Activated CD8-positive, alpha-beta memory T cell treated with anti-CD3 and anti-CD28 coated beads for 48 hours (primary cell): Measurements from ENCODE around the gene SFXN3.

Source experiments
- DNase-seq, 3 experiments: peaks; one replicate each; pipeline ENCODE4 v3.0.0-alpha.2; 2020; ENCODE audit warnings: low read depth in 2 of 3, low spot score in 2 of 3

Gene SFXN3

DNA sequence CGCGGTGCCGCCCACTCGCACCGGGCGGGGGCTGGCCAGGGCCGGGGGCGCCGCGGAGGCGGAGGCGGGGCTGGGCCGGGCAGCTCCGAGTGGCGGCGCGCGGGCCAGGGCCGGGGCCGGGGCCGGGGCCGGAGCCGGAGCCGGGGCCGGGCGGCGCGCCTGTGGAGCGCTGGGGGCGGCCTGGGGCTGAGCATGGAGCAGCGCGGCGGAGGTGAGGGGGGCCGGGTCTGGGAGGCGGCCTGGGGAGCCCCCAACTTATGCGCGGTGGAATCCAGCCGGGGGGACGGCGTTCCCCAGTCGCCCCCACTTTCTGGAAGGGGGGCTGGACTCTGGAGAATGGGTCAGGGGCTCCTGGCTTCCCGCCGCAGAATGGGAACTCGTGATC lies 31.3 kb upstream of the SFXN3 start, which contains the start of gene LZTS2:
Gene LZTS2, plus strand, starts transcription at position 67 of the 385 bp plus-strand sequence. CDS start 2,731 bp downstream, outside the sequence.
- no peak for DNase-seq

DNA sequence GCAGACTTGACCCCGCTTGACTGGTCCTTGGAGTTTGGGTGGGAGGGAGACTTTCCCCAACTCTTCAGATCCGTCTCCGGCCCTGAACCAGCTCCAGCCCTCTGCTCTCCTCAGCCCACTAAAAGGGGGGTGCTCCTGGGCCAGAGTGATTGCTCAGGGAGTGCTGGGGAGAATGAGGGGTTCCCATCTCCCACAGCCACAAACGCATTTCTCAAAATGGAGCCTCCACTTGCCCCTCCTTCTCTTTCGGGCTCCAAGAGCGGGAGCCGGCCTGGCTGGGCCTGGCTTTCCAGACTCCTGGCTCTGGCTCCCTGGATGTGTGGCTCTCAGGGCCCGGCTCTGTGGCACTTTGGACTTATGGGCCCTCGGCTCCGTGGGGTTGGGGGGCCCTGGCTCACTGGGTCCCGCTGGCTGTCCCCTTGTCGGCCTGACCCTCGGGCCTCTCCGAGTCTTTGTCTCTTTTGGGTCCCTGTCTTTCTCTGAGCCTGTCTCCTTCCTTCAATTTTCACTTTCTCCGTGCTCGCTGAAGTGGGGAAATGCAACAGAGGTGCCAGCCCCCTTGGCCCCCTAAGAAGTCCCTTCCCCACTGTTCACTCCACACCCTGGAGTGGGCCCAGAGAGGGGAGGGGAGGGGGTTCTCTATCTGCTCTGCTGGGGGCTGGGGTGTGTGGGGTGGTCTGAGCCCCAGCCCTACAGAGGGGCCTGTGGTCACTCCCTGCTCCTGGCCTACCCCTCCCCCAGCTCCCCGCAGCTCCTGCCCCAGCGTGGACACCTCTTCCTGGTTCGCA lies 30.7 kb upstream of the SFXN3 start:
- DNase-seq, result no peak

DNA sequence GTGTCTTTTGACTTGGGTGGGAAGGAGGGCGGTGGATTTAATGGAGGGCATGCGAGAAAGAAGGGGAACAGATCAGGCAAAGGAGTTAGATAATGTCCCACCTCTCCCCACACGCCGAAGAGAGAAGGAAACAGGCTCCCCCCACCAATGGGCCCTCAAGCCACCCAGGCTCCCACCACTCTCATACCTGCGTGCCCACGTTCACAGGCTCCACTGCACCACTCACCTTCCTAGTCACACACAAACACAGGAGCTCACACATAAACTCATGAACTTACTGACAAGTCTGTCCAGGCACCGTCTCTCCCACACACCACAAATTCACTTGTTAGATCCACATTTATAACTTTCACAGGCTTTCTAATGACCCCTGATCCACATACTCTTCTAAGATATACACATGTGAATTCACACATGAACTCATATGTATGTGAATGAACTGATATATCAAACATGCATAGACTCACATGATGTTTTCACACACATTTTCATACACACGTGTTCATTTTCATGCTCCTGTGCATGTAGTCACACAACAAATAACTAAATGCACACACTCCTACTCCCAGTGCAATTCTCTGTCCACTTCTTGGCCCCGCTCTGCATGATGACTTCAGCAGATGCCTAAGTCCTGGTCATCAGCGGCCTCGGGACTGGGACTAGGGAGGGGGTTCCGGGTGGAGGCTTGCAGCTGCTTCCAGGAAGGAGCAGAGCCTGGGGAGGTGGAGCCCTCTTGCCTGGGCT lies 29.9 kb upstream of the SFXN3 start:
- no peak for DNase-seq

DNA sequence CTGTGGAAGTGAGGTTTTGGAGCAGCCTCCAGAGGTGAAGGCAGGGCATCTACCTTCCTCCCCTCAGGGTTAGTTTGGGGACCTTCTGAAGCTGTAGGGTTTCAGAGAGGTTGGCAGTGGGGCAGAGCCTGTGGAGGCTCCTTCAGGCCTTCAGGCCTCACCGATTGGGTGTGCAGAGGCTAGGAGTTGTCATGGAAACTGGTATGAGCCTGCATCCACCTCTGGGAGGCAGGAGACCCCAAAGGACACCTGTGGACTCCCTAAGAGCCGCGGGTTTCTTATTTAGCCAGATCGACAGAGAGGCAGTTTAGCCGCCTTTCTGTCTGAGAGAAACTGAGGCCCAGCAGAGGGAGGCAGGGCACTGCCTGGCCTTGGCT lies 29.4 kb upstream of the SFXN3 start:
- no peak for DNase-seq

DNA sequence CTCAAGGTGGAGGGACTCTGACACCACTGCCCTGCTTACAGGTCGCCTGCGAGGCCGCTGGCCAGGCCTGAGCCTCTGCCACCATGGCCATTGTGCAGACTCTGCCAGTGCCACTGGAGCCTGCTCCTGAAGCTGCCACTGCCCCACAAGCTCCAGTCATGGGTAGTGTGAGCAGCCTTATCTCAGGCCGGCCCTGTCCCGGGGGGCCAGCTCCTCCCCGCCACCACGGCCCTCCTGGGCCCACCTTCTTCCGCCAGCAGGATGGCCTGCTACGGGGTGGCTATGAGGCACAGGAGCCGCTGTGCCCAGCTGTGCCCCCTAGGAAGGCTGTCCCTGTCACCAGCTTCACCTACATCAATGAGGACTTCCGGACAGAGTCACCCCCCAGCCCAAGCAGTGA lies 28.6 kb upstream of the SFXN3 start:
- no peak for DNase-seq

DNA sequence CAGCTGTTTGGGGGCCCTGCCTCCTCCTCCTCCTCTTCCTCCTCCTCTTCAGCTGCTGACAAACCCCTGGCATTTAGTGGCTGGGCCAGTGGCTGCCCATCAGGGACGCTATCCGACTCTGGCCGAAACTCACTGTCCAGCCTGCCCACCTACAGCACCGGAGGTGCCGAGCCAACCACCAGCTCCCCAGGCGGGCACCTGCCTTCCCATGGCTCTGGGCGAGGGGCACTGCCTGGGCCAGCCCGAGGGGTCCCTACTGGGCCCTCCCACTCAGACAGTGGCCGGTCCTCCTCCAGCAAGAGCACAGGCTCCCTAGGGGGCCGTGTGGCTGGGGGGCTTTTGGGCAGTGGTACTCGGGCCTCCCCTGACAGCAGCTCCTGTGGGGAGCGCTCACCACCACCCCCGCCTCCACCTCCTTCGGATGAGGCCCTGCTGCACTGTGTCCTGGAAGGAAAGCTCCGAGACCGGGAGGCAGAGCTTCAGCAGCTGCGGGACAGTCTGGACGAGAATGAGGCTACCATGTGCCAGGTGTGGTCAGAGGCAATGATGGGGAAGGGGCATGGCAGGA lies 27.3 kb upstream of the SFXN3 start:
- DNase-seq, result no peak

DNA sequence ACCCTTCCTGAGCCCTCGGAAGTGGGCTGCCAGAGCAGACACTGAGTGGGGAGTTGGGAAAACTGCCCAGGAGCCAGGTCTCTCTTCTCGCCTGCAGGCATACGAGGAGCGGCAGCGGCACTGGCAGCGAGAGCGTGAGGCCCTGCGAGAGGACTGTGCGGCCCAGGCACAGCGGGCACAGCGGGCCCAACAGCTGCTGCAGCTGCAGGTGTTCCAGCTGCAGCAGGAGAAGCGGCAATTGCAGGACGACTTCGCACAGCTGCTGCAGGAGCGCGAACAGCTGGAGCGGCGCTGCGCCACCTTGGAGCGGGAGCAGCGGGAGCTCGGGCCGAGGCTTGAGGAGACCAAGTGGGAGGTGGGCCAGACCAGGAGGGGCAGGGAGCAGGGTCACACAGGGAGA lies 25.7 kb upstream of the SFXN3 start:
- no peak for DNase-seq

DNA sequence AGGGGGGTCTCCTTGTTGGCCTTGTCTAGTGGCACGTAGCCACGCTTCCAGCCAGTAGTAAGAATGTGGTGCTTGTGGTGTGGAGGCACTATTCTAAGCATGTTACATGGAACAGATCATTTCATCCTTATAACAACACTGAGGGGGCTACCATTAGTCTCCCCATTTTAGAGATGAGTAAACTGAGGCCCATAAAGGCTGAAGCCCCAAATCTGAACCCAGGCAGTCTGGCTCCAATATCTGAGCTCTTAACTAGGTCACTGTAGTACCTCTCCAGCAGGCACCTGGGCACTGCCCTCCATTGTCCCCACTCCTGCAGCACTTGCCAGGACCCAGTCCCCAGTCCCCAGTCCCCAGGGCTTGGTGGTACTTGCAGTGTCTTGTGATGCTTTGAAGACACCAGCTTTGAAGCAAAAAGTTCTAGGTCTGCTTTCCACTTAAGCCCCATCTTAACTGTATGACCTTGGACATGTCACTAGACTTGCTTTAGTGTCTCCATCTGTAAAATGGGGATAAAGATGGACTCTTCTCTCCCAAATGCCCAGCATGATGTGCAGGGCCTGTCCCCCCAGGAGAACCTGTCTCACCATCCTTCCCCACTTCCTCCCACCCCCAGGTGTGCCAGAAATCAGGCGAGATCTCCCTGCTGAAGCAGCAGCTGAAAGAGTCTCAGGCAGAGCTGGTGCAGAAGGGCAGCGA lies 25.0 kb upstream of the SFXN3 start:
- DNase-seq, result no peak

DNA sequence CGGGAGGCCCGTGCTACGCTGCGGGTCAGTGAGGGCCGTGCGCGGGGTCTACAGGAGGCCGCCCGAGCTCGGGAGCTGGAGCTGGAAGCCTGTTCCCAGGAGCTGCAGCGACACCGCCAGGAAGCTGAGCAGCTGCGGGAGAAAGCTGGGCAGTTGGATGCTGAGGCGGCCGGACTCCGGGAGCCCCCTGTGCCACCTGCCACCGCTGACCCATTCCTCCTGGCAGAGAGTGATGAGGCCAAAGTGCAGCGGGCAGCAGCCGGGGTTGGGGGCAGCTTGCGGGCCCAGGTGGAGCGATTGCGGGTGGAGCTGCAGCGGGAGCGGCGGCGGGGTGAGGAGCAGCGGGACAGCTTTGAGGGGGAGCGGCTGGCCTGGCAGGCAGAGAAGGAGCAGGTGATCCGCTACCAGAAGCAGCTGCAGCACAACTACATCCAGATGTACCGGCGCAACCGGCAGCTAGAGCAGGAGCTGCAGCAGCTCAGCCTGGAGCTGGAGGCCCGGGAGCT lies 24.4 kb upstream of the SFXN3 start:
- DNase-seq, result no peak

DNA sequence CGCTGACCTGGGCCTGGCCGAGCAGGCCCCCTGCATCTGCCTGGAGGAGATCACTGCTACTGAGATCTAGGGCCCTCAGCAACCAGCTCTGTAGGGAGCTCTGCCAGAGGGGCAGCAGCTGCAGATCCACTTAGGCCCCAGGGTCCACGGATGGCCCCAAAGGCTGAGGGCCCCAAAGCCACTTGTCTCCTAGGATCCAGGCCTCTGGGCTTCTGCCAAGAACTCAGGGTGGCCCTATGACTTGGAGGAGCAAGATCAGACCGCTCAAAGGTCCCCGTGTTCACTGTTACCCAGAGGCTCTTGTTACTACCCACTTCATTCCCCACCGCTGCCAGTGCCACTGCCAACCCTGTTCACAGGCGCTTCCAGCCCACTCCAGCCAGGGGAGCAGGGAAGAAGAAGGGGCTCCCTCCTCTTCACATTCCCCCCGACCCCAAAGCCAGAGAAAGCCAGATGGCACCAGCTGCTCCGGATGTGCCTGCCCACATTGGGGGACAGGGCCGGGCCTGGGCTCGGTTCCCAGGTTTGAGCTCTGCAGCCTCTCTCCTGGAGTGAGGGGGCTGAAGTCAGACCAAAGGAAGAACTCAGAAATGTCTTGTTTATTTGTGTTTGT lies 23.8 kb upstream of the SFXN3 start:
- no peak for DNase-seq

DNA sequence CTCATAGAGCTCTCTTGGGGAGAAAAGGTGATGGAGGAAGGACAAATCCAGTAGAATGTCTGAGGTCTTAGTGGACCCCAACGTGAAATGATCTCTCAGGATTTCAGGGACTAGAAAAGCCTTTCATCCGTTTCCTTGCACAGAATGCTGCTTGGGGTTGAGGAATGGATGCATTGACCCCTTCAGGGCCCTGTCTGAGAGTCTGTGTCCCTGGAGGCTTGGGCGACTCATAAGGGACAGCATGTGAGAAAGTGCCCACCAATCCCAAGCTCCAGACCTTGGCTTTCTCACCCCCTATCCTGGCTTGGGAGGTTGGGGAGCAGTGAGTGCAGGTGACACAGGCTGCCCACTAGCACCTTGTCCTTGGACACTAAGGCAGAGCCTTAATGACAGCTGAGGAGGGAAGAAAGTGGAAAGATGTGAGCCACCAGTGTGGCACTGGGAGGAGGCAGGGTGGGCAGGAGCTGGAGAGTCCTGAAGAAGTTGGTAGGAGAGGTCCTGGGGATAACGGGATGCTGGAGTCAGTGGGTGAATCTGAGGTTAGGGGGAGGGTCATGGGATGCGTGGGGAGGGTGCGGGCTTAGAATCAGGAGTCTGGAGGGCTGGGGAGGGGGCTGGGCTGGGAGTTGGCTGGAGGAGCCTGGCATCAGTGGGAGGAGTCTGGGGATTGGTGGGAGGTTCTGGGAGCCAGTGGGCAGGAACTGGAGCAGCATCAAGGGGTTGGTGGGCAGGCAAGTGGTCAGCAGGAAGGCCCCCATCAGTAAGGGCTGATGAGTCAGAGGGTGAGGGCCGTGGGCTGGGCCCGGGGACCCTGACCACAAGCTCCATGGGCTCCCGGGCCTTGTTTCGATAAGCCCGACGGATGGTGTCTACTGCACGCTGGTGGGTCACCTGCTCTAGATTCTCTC lies 22.9 kb upstream of the SFXN3 start:
- no peak for DNase-seq

DNA sequence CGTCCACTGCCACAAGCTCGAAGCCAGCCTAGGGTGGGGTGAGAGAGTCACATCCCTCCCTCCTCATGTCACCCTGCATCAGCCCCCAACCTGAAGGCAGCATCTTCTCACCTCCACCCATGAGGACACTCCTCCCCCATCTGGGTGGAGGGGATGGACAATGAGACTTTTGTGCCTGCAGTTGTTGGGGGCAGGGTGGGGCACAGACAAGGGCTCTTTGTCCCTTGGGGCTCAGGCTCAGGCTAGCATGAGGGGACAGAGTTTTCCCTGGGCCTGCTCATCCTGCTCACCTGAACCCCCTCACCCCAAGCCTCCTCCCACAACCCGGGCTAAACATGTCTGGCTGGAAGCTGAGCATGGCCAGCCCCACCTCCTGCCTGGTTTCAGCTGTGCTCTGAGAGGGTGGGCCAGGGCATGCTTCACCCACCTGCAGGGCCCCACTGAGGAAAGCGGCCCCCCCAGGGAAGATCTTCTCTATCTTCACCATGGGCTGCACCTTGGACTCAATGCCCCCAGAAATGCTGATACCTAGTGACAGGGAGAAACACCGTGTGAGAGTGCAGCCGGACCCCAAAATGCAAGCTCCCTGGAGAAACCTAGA lies 22.1 kb upstream of the SFXN3 start:
- DNase-seq, result no peak

DNA sequence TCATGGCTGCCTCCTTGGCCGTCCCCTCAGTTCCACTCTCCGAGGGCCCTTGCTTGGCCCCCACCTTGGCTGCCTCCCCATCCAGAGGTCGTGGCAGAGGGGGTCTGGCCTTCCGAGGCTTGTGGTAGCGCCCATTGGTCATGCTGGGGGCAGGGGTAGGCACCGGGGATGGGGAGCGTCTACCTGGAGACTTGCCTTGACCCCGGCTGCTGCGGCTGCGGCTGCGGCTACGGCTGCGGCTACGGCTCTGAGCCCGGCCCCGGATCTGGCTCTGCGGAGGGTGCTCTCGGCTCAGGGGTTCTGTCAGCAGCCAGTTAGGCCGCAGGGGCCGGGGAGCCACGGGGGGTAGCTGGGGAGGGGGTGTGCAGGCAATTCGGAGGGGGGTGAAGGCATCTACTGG lies 20.7 kb upstream of the SFXN3 start:
- DNase-seq, result no peak

DNA sequence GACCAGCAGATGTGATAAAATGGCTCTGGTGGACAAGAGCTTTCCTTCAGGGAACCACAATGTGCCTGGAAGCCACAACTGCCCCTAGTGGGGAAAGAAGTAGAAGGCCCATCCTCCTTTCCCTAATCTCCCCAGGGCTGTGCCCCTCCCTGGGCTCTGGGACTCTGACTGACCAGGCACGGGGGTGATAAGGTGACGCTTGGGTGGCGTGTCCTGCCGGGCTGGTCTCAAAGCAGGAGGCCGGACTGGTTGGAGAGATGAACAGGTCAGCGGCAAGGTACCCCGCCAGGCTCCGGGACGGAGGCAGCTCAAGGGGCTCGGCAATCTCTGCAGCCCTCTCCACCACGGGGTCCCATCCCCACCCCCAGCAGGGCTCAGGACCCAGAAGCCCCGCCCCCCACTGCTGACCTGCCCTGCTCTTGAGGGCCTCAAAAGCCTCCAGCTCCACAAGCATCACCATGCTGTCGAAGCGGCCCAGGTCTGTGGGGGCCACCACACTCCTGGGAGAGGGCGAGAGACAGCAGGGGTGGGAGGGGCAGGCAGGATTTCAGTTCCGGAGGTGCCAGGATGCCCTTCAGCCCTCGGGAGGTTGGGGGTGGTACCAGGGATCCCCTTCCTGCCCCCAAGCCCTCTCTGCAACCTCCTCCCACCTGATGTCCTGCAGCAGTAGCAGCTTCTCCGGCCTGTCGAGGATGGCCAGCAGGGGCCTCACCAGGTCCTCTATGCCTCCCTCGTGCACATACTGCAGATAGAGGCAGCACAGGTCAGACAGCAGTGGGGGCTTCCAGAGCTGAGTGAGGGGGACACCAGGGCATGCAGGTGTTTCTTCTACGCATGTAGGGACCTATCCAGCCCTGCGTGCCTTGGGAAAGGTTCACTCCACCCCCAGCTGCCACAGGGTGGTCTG lies 19.3 kb upstream of the SFXN3 start:
- DNase-seq, result no peak

DNA sequence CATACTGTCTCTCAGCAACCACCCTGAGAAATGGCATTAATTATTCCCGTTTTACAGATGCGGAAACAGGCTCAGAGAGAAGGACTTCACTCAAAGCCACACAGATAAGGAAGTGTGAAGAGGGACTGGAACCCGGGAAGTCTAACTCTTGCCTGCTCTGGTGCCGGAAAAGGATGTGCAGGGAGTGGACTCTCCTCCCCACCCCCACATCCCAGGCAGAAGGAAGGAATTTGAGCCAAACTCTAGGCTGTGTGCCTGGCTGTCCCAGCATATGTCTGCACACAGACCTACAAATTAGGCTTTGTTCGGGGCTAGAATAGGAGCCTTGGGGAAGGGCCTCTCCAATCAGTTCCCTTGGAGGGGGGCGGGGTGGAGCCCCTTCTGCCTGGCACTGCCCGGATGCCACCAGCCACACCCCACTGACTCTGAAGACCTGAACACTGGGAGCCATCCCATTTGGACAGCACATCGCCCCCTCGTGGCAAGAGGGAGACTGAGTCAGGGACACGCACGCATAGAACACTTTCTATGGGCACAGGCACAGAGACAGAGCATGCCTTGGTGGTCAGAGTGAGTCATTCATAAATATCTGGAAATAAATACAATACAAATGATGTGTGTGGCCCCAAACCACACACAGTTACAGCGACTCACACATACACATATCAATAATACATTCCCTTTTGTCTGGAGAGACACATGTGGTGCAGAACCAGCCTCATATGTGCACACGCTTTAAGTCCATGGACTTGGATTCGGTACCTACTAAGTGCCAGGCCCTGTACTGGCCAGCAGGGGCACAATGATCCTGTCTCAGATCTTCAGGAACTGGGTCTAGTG lies 18.3 kb upstream of the SFXN3 start:
- DNase-seq, result peak in 2 of 3 experiments; percentile 63

DNA sequence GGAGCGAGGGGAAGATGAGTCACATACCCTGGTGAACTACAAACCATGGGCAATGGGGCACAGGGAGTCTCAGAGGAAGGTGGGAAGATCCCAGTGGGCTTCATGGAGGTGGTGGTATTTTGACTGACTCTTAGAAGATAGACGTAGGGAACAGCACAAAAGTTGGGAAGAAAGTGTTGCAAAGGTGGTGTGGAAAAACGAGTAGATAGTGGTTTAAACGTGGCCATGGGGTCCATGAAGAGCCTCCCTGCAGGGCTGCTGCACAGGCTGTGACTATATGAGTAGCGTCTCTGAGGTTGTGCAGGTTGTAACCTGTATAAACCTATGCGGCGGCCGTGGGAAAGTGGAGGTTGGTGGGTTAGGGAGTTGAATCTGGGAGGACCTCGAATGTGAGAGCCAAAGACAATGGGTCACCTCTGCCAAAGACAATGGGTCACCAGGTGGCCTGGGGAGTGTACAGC lies 17.6 kb upstream of the SFXN3 start:
- DNase-seq, result no peak

DNA sequence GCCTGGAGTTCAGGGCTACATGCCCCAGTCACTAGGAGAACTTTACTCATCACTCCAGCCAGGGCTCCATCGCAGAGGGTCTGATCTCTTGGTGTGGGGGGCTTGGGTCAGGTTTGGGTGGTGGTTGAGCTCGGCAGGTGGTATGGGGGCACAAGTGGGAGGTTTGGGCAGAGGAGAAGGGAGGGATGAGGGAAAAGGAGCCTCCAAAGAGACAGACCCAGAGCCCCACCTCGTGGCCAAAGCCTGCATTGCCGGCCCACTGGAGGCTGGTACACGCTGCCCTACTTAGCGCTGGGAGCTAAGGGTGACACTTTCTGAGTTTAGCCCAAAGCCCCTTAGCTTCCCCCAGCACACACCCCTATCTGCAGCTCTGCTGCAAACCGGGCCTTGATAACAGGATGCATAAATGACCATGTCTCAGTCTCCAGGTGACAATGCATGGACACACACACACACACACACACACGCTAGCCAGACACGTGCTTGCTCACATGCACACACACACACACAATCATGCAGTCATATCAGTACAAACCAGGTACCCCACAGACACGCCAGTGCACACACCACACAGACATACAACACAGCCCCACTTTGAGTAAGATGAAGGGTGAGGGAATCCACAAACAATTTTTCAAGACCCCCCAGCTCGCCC lies 16.7 kb upstream of the SFXN3 start:
- DNase-seq, result peak in 2 of 3 experiments; percentile 71 to 77
